ENCODE results near the gene SLC35D2. TPM values are rescaled to one million over a fixed set of nuclear protein-coding genes. Genes with fewer than 3 reads are reported as not detected.

SLC35D2 gene
- polyA plus RNA-seq, 1 donor from 2014 or later: 0.07 TPM

- no peaks in the 10 kb centered on the region for H3K36me3 ChIP-seq (ENCODE audit: insufficient read depth, low read length)
- no peaks in the 10 kb centered on the region for H3K9me3 ChIP-seq (ENCODE audit: low read length)
- TF ChIP-seq CTCF (IDR thresholded peaks at IDR 0.05; ENCODE audit: poor library complexity, severe bottlenecking): no peak
- TF ChIP-seq REST (IDR thresholded peaks at IDR 0.05; ENCODE audit: borderline replicate concordance): no peak
- TF ChIP-seq EP300 (conservative IDR thresholded peaks at IDR 0.05; ENCODE audit: poor library complexity, severe bottlenecking): no peak
- TF ChIP-seq POLR2AphosphoS5 (IDR thresholded peaks at IDR 0.05): no peak
- no peak for TF ChIP-seq MXI1 (conservative IDR thresholded peaks at IDR 0.05; ENCODE audit: poor library complexity, severe bottlenecking)
- no peak for TF ChIP-seq SMC3 (conservative IDR thresholded peaks at IDR 0.05; ENCODE audit: poor library complexity)
- TF ChIP-seq TAF1 (IDR thresholded peaks at IDR 0.05; ENCODE audit: low read depth): no peak
- TF ChIP-seq RAD21 (conservative IDR thresholded peaks at IDR 0.05): no peak
- no peak overlapping the region for H3K4me2 ChIP-seq (ENCODE audit: low read length)
- no peaks in the 10 kb centered on the region for H3K9me2 ChIP-seq (ENCODE audit: insufficient read depth, low read length)
- H4K20me1 ChIP-seq (ENCODE audit: insufficient read depth): no peaks in the 10 kb centered on the region
- no peak overlapping the region for H2AFZ ChIP-seq (ENCODE audit: low read depth, low read length)
- no peak overlapping the region for H3K27ac ChIP-seq (ENCODE audit: low read length)
- H3K9ac ChIP-seq (ENCODE audit: low read length): no peak overlapping the region
- H3K27me3 ChIP-seq (ENCODE audit: insufficient read depth, low read depth, low read length): peaks cover 20% of the 10 kb centered on the region
- no peak overlapping the region for H3K4me3 ChIP-seq (ENCODE audit: low read length)
- no peaks in the 10 kb centered on the region for H3K79me2 ChIP-seq (replicated peaks; ENCODE audit: insufficient read depth, low read length)
- H3F3A ChIP-seq (ENCODE audit: insufficient read depth, low read length, poor library complexity, severe bottlenecking): no peaks in the 10 kb centered on the region
Measured at GRCh38 chr9:96382175-96382574, 1.3 kb downstream of the SLC35D2 start.

GRCh38 chr9:96381696-96382095 lies 1.8 kb downstream of the SLC35D2 start:
- TF ChIP-seq REST (IDR thresholded peaks at IDR 0.05; ENCODE audit: borderline replicate concordance): no peak
- no peak for TF ChIP-seq CTCF (IDR thresholded peaks at IDR 0.05; ENCODE audit: poor library complexity, severe bottlenecking)
- no peak for TF ChIP-seq MXI1 (conservative IDR thresholded peaks at IDR 0.05; ENCODE audit: poor library complexity, severe bottlenecking)
- no peak for TF ChIP-seq POLR2AphosphoS5 (IDR thresholded peaks at IDR 0.05)
- TF ChIP-seq TAF1 (IDR thresholded peaks at IDR 0.05; ENCODE audit: low read depth): no peak
- H3K4me2 ChIP-seq (ENCODE audit: low read length): no peak overlapping the region
- no peaks in the 10 kb centered on the region for H3K79me2 ChIP-seq (replicated peaks; ENCODE audit: insufficient read depth, low read length)
- H3K9me3 ChIP-seq (ENCODE audit: low read length): no peaks in the 10 kb centered on the region
- H3K27ac ChIP-seq (ENCODE audit: low read length): no peak overlapping the region
- no peaks in the 10 kb centered on the region for H3K9me2 ChIP-seq (ENCODE audit: insufficient read depth, low read length)
- peaks cover 20% of the 10 kb centered on the region for H3K27me3 ChIP-seq (ENCODE audit: insufficient read depth, low read depth, low read length)
- H3K36me3 ChIP-seq (ENCODE audit: insufficient read depth, low read length): no peaks in the 10 kb centered on the region
- H4K20me1 ChIP-seq (ENCODE audit: insufficient read depth): no peaks in the 10 kb centered on the region
- no peak overlapping the region for H2AFZ ChIP-seq (ENCODE audit: low read depth, low read length)
- no peak overlapping the region for H3K9ac ChIP-seq (ENCODE audit: low read length)
- no peaks in the 10 kb centered on the region for H3F3A ChIP-seq (ENCODE audit: insufficient read depth, low read length, poor library complexity, severe bottlenecking)
- H3K4me3 ChIP-seq (ENCODE audit: low read length): no peak overlapping the region
